Activated T-cell treated with anti-CD3 and anti-CD28 coated beads for 4 hours (primary cell): ENCODE measurements around the gene GNAO1.

Experiments used
- DNase-seq: peaks from one replicate; pipeline ENCODE4 v3.0.0-alpha.2; 2020

The GNAO1 gene

GRCh38 chr16:56295739-56296527, 104.6 kb downstream of the GNAO1 start:
- no peak for DNase-seq

GRCh38 chr16:56297684-56298083, 106.4 kb downstream of the GNAO1 start:
- DNase-seq, result no peak

- DNase-seq, result no peak
Measured at GRCh38 chr16:56298116-56298515, 106.8 kb downstream of the GNAO1 start.

GRCh38 chr16:56298948-56299596, 107.8 kb downstream of the GNAO1 start:
- DNase-seq, result no peak

- no peak for DNase-seq
Measured at GRCh38 chr16:56300242-56300623, 108.9 kb downstream of the GNAO1 start.

GRCh38 chr16:56300891-56301850, 109.9 kb downstream of the GNAO1 start:
- DNase-seq, result no peak

- no peak for DNase-seq
Measured at GRCh38 chr16:56302506-56302905, 111.2 kb downstream of the GNAO1 start.

- DNase-seq, result no peak
Measured at GRCh38 chr16:56303066-56303715, 111.9 kb downstream of the GNAO1 start.

- DNase-seq, result no peak
Measured at GRCh38 chr16:56303880-56304279, 112.6 kb downstream of the GNAO1 start.

GRCh38 chr16:56305956-56306565, 114.8 kb downstream of the GNAO1 start:
- DNase-seq, result no peak

GRCh38 chr16:56306690-56307533, 115.6 kb downstream of the GNAO1 start:
- DNase-seq, result no peak

GRCh38 chr16:56307534-56307873, 116.2 kb downstream of the GNAO1 start:
- DNase-seq, result no peak

GRCh38 chr16:56309008-56309407, 117.7 kb downstream of the GNAO1 start:
- DNase-seq, result no peak

GRCh38 chr16:56310690-56311089, 119.4 kb downstream of the GNAO1 start:
- DNase-seq, result no peak

- no peak for DNase-seq
Measured at GRCh38 chr16:56311208-56312027, 120.1 kb downstream of the GNAO1 start.

- DNase-seq, result no peak
Measured at GRCh38 chr16:56312028-56312300, 120.7 kb downstream of the GNAO1 start.

- no peak for DNase-seq
Measured at GRCh38 chr16:56312556-56312955, 121.3 kb downstream of the GNAO1 start.

- DNase-seq, result no peak
Measured at GRCh38 chr16:56314244-56314850, 123.1 kb downstream of the GNAO1 start.

- DNase-seq, result no peak
Measured at GRCh38 chr16:56315955-56316354, 124.7 kb downstream of the GNAO1 start.

- DNase-seq, result no peak
Measured at GRCh38 chr16:56316545-56316944, 125.3 kb downstream of the GNAO1 start.
